ENCODE data around the gene NPIPB8. TPM values are rescaled to one million over a fixed set of nuclear protein-coding genes. Genes with fewer than 3 reads are reported as not detected.
A peak's percentile ranks its signal among the peaks of the same experiment; 100 is the strongest.
"Not testable (repeated sequence)": the region's sequence is repeated elsewhere in the genome, so short reads cannot be mapped to it uniquely, and the experiment has no call there.

The NPIPB8 gene
- total RNA-seq, 2 donors from 2014 or later = 0.31 TPM; not detected in 1

GRCh38 chr16:28636093-28636823 is 1.6 kb upstream of the NPIPB8 start:
- H3K27ac Mint-ChIP-seq; ATAC-seq; H3K36me3 Mint-ChIP-seq; H3K9me3 Mint-ChIP-seq; DNase-seq (ENCODE audit: low spot score); H3K27me3 Mint-ChIP-seq; H3K4me3 Mint-ChIP-seq; H3K4me1 Mint-ChIP-seq (ENCODE audit: low read depth in 2 of 2): not testable (repeated sequence)

- not testable (repeated sequence) for H3K27ac Mint-ChIP-seq; DNase-seq (ENCODE audit: low spot score); H3K27me3 Mint-ChIP-seq; H3K4me1 Mint-ChIP-seq (ENCODE audit: low read depth in 2 of 2); H3K9me3 Mint-ChIP-seq; H3K4me3 Mint-ChIP-seq; ATAC-seq; H3K36me3 Mint-ChIP-seq
Observed at GRCh38 chr16:28638359-28638758, 494 bp downstream of the NPIPB8 start.

GRCh38 chr16:28639959-28640358 is 2.1 kb downstream of the NPIPB8 start:
- not testable (repeated sequence) for H3K27ac Mint-ChIP-seq; H3K4me3 Mint-ChIP-seq; H3K4me1 Mint-ChIP-seq (ENCODE audit: low read depth in 2 of 2); H3K9me3 Mint-ChIP-seq; H3K27me3 Mint-ChIP-seq; DNase-seq (ENCODE audit: low spot score); H3K36me3 Mint-ChIP-seq; ATAC-seq

DNA sequence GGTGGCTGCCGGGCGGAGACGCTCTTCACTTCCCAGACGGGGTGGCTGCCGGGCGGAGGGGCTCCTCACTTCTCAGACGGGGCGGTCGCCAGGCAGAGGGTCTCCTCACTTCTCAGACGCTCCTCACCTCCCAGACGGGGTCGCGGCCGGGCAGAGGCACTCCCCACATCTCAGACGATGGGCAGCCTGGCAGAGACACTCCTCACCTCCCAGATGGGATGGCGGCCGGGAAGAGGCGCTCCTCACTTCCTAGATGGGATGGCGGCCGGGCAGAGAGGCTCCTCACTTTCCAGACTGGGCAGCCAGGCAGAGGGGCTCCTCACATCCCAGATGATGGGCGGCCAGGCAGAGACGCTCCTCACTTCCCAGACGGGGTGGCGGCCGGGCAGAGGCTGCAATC is 28.4 kb downstream of the NPIPB8 start:
- not testable (repeated sequence) for H3K36me3 Mint-ChIP-seq; H3K4me3 Mint-ChIP-seq; H3K27ac Mint-ChIP-seq; DNase-seq (ENCODE audit: low spot score); ATAC-seq; H3K4me1 Mint-ChIP-seq (ENCODE audit: low read depth in 2 of 2); H3K27me3 Mint-ChIP-seq; H3K9me3 Mint-ChIP-seq

DNA sequence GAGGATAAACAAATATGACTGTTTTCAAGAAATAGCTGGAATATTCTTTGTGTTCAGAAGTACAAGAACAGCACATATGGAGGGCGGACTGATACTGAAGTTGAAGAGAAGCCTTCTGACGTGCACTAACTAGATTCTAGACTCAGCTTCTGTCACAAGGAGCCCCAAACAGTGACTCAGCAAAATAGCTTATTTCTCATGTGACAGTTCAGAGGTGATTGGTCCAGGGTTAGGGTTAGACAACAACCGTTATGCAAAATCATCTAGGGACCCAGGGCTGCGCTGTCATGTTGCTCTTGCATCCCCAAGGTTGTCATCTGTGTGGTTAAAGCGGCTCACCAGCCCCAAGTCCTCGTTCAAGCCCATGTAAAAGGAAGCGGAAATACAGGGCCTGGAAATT is 29.6 kb downstream of the NPIPB8 start:
- H3K27me3 Mint-ChIP-seq; H3K9me3 Mint-ChIP-seq; H3K4me1 Mint-ChIP-seq (ENCODE audit: low read depth in 2 of 2); DNase-seq (ENCODE audit: low spot score); H3K27ac Mint-ChIP-seq; H3K36me3 Mint-ChIP-seq; H3K4me3 Mint-ChIP-seq: not testable (repeated sequence)
- peak; percentile 52 to 60 for ATAC-seq

DNA sequence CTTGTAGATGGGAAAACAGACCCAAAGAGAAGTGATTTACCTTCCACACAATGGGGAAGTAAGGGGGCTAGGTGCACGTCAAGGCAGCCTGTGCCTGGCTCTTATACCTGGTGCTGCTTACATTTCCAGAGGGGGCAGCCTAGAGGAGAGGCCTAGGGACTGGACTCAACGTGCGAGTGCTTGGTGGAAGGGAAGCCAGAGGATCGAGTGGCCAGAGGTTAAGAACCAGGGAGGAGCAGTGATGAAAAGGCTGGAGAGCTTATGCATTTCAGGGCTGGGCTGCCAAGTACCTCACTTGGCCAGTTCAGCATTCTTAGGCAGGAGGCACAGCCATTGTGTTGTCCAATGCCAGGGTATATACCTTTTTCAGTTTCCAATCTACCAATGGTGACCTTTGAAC is 30.3 kb downstream of the NPIPB8 start:
- H3K9me3 Mint-ChIP-seq; DNase-seq (ENCODE audit: low spot score); H3K4me1 Mint-ChIP-seq (ENCODE audit: low read depth in 2 of 2); H3K27ac Mint-ChIP-seq; H3K27me3 Mint-ChIP-seq; ATAC-seq; H3K4me3 Mint-ChIP-seq; H3K36me3 Mint-ChIP-seq: not testable (repeated sequence)

DNA sequence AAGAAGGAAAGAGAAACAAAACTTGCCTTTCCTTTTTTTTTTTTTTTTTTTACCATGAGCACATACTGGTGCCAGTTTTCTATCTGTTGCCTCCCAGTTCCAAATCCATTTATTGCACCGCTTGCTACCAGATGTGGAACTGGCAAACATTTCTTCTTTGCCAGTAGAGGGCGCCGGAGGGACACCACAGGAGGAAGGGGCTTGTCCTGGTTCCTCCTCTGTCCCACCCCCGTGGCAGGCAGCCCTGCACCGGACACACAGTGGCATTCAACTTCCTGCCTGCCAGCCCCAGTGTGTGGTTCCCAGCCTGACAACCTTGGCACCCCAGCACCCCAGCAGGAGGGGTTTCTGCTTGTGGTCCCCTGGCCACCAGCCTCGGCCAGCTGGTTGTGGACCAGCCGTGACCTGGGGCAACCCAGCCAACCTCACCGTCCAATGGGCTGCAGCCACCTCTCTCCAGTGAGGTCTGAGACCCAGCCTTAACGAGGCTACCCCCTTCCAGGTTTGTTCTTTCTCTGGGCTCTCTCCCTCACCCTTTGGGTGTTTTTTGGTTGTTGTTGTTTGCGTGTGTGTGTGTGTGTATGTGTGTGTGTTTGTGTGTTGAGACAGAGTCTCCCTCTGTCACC is 50.6 kb downstream of the NPIPB8 start:
- not testable (repeated sequence) for H3K4me1 Mint-ChIP-seq (ENCODE audit: low read depth in 2 of 2); H3K27me3 Mint-ChIP-seq; H3K4me3 Mint-ChIP-seq; H3K27ac Mint-ChIP-seq; H3K36me3 Mint-ChIP-seq; DNase-seq (ENCODE audit: low spot score); H3K9me3 Mint-ChIP-seq
- peak; percentile 95 to 96 for ATAC-seq

DNA sequence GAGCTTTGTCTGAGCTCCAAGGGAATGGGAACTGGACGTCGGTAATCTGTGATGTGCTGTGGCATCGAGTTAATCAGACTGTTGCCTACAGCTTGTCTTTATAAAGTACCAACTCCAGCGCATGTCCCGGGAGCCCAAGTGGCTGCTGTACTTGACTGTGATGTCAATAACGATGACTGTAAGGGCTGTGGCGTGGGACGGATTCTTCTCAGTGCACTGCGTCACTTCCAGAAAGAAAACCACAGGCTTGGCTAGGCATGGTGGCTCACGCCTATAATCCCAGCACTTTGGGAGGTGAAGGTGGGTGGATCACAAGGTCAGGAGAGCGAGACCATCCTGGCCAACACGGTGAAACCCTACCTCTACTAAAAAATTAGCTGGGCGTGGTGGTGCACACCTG is 51.6 kb downstream of the NPIPB8 start:
- H3K9me3 Mint-ChIP-seq; H3K27me3 Mint-ChIP-seq; H3K27ac Mint-ChIP-seq; H3K4me1 Mint-ChIP-seq (ENCODE audit: low read depth in 2 of 2); H3K4me3 Mint-ChIP-seq; H3K36me3 Mint-ChIP-seq; DNase-seq (ENCODE audit: low spot score): not testable (repeated sequence)
- ATAC-seq = peak; percentile 39 to 67

- not testable (repeated sequence) for DNase-seq (ENCODE audit: low spot score); ATAC-seq
Observed at GRCh38 chr16:28691722-28692121, 53.9 kb downstream of the NPIPB8 start.

GRCh38 chr16:28693257-28693950 is 55.5 kb downstream of the NPIPB8 start:
- not testable (repeated sequence) for H3K27me3 Mint-ChIP-seq; H3K36me3 Mint-ChIP-seq; H3K9me3 Mint-ChIP-seq; H3K4me3 Mint-ChIP-seq; DNase-seq (ENCODE audit: low spot score); H3K4me1 Mint-ChIP-seq (ENCODE audit: low read depth in 2 of 2); H3K27ac Mint-ChIP-seq; ATAC-seq

More at GRCh38 chr16:28691722-28692121, 53.9 kb downstream of the NPIPB8 start:
- not testable (repeated sequence) for H3K27me3 Mint-ChIP-seq; H3K36me3 Mint-ChIP-seq; H3K4me3 Mint-ChIP-seq; H3K4me1 Mint-ChIP-seq (ENCODE audit: low read depth in 2 of 2); H3K9me3 Mint-ChIP-seq; H3K27ac Mint-ChIP-seq

DNA sequence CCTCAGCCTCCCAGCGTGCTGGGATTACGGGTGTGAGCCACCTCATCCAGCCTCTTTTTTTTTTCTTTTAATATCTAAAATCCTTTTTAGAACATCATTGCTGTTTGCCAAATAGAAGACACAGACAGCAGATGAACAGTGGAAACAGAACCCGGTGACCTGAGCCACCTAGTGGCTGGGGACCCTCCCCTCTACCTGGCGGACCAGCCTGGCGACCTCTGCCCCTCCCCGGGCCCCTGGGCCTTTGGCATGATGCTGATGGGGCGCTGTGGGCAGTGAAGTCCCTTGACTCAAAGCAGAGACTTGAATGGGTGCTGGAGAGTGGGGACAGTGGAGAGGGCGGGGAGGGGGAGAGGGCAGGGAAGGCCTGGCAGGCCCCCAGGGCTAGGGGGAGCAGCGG is 61.9 kb downstream of the NPIPB8 start:
- DNase-seq (ENCODE audit: low spot score); H3K36me3 Mint-ChIP-seq; H3K27me3 Mint-ChIP-seq; ATAC-seq; H3K4me1 Mint-ChIP-seq (ENCODE audit: low read depth in 2 of 2); H3K4me3 Mint-ChIP-seq; H3K9me3 Mint-ChIP-seq; H3K27ac Mint-ChIP-seq: not testable (repeated sequence)

GRCh38 chr16:28700349-28700748 is 62.5 kb downstream of the NPIPB8 start:
- not testable (repeated sequence) for DNase-seq (ENCODE audit: low spot score); H3K4me1 Mint-ChIP-seq (ENCODE audit: low read depth in 2 of 2); H3K36me3 Mint-ChIP-seq; ATAC-seq; H3K27me3 Mint-ChIP-seq; H3K27ac Mint-ChIP-seq; H3K9me3 Mint-ChIP-seq; H3K4me3 Mint-ChIP-seq

- H3K9me3 Mint-ChIP-seq; DNase-seq (ENCODE audit: low spot score); H3K4me3 Mint-ChIP-seq; H3K4me1 Mint-ChIP-seq (ENCODE audit: low read depth in 2 of 2); ATAC-seq; H3K36me3 Mint-ChIP-seq; H3K27me3 Mint-ChIP-seq; H3K27ac Mint-ChIP-seq: not testable (repeated sequence)
Observed at GRCh38 chr16:28701384-28701783, 63.5 kb downstream of the NPIPB8 start.

DNA sequence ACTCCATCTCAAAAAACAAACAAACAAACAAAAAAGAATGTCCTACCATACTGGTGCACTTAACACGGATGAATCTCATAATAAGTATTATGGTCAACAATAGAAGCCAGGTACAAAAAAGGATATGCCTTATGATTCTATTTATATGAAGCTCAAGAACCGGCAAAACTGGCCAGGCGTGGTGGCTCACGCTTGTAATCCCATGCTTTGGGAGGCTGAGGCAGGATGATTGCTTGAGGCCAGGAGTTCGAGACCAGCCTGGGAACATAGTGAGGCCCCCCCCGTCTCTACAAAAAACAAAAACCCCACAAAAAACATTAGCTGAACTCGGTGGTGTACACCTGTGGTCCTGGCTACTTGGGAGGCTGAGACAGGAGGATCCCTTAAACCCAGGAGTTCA is 66.4 kb downstream of the NPIPB8 start:
- H3K4me3 Mint-ChIP-seq; H3K27ac Mint-ChIP-seq; ATAC-seq; H3K27me3 Mint-ChIP-seq; H3K9me3 Mint-ChIP-seq; H3K36me3 Mint-ChIP-seq; H3K4me1 Mint-ChIP-seq (ENCODE audit: low read depth in 2 of 2): not testable (repeated sequence)
- DNase-seq (ENCODE audit: low spot score) = peak; percentile 50
